Measurements from ENCODE around the gene LRRC25.

DNA sequence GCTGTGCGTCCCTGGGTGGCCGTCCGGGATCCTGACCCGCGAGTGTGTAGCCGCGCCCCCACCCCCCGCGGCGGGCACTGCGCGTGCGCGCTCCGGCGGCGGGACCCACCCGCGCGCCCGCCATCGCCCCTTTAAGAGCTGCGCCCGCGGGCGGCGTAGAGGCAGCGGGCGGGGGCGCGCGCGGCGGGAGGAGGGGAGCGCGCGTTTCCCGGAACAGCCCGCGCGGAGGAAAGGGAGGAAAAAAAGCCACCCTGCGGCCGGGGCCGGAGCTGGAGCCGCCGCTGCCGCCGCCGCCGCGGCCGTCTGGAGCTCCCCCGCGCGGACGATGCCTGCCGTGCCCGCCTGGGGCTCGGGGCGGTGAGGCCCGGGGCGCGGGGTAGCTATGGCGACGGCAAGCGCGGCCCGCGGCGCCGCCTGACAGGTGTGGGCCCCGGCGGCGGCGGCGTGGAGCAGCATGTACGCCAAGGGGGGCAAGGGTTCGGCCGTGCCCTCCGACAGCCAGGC, 21.8 kb upstream of the LRRC25 start, which contains the start of gene SSBP4:
- TF ChIP-seq POLR2AphosphoS5 (IDR thresholded peaks at IDR 0.05) (peak in 3 of 4 donors; percentile 29 to 60 (median 47)), POLR2A (IDR thresholded peaks at IDR 0.05) (no peak), EP300 (IDR thresholded peaks at IDR 0.05) (no peak)
- TF ChIP-seq, protein P1, sequence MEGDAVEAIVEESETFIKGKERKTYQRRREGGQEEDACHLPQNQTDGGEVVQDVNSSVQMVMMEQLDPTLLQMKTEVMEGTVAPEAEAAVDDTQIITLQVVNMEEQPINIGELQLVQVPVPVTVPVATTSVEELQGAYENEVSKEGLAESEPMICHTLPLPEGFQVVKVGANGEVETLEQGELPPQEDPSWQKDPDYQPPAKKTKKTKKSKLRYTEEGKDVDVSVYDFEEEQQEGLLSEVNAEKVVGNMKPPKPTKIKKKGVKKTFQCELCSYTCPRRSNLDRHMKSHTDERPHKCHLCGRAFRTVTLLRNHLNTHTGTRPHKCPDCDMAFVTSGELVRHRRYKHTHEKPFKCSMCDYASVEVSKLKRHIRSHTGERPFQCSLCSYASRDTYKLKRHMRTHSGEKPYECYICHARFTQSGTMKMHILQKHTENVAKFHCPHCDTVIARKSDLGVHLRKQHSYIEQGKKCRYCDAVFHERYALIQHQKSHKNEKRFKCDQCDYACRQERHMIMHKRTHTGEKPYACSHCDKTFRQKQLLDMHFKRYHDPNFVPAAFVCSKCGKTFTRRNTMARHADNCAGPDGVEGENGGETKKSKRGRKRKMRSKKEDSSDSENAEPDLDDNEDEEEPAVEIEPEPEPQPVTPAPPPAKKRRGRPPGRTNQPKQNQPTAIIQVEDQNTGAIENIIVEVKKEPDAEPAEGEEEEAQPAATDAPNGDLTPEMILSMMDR (IDR thresholded peaks at IDR 0.05): peak in 1 of 4 experiments; percentile 14
